ENCODE measurements around the gene ATP8B3. TPM values are rescaled to one million over a fixed set of nuclear protein-coding genes. Genes with fewer than 3 reads are reported as not detected.

ATP8B3 gene
- total and polyA plus RNA-seq, 7 donors: under 0.01 to 3.9 (median 0.68) TPM; not detected in 2

DNA sequence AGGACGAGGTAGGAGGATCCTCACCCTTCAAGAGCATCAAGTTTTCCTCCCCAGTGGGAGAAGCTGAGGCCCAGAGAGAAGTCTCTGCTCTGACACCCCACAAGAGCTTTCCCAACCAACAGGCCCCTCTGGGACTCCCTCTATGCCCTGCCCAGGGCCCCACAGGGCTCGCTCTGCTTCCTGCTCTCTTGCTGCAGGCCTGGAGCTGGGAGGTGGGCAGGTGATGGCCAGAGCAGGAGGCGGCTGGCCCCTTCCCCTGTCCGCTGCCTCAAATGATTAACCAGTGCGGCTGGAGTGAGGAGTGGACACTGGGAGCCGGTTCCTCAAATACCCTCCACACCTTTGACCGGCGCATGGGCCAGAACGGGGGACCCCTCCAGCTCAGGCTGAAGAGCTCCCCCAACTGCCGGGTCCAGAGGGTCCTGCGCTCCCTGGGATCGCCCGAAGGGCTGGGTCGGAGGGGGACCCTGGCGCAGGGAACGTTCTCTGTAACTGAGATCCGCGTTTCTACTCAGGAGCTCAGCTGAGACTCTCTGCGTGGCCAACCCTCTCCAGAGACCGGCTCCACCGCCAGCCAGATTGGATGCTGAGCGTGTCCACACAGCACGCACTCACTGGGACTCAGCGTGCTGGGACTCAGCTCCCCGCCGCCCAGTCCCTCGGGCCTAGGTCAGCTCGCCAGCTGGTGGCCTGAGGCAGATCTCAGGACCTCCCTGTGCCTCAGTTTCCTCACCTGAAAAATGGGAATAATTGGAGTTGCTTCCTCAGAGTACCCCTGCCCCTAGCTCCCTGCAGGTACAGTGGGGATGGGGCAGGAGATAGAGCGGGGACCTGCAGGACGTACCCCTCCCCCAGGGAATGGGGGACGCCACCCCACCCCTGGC lies 65.4 kb downstream of the ATP8B3 start:
- Histone ChIP-seq H3K9me3 (no peaks in the 10 kb centered on the region), H3K27ac (no peak overlapping the region), H3K4me3 (no peak overlapping the region), H3K27me3 (peaks cover 75 to 98% (median 87%) of the 10 kb centered on the region in 3 donors), H3K36me3 (no peaks in the 10 kb centered on the region), H3K4me1 (peaks cover 0 to 36% (median 22%) of the 10 kb centered on the region in 4 donors)
- intact Hi-C loops (cut with DNase I): no loop called here
- no peak for TF ChIP-seq EP300 (IDR thresholded peaks at IDR 0.05)
- TF ChIP-seq, protein P1, sequence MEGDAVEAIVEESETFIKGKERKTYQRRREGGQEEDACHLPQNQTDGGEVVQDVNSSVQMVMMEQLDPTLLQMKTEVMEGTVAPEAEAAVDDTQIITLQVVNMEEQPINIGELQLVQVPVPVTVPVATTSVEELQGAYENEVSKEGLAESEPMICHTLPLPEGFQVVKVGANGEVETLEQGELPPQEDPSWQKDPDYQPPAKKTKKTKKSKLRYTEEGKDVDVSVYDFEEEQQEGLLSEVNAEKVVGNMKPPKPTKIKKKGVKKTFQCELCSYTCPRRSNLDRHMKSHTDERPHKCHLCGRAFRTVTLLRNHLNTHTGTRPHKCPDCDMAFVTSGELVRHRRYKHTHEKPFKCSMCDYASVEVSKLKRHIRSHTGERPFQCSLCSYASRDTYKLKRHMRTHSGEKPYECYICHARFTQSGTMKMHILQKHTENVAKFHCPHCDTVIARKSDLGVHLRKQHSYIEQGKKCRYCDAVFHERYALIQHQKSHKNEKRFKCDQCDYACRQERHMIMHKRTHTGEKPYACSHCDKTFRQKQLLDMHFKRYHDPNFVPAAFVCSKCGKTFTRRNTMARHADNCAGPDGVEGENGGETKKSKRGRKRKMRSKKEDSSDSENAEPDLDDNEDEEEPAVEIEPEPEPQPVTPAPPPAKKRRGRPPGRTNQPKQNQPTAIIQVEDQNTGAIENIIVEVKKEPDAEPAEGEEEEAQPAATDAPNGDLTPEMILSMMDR (IDR thresholded peaks at IDR 0.05): no peak
- WGBS, 2 donors: 6 to 9% methylated on average over 31 of the region's 31 CpGs
- no peak for DNase-seq

GRCh38 chr19:1745589-1746031 lies 66.5 kb downstream of the ATP8B3 start:
- H3K27me3 ChIP-seq: peaks cover 65 to 92% (median 77%) of the 10 kb centered on the region in 3 donors
- TF ChIP-seq POLR2AphosphoS5 (IDR thresholded peaks at IDR 0.05) (no peak), EP300 (IDR thresholded peaks at IDR 0.05) (no peak), POLR2A (IDR thresholded peaks at IDR 0.05) (no peak)
- TF ChIP-seq, protein P1 (IDR thresholded peaks at IDR 0.05): no peak
- intact Hi-C loops (cut with DNase I): no loop called here
- no peak overlapping the region for H3K4me3 ChIP-seq
- peaks cover 0 to under 1% (median 0%) of the 10 kb centered on the region in 4 donors for H3K9me3 ChIP-seq
- DNase-seq: no peak
- peaks cover 0 to 36% (median 22%) of the 10 kb centered on the region in 4 donors for H3K4me1 ChIP-seq
- H3K36me3 ChIP-seq: no peaks in the 10 kb centered on the region
- H3K27ac ChIP-seq: no peak overlapping the region
- WGBS, 2 donors: 2 to 4% methylated on average over 14 of the region's 14 CpGs

- TF ChIP-seq, protein P1 (IDR thresholded peaks at IDR 0.05): no peak
- TF ChIP-seq POLR2AphosphoS5 (IDR thresholded peaks at IDR 0.05) (no peak), POLR2A (IDR thresholded peaks at IDR 0.05) (no peak), EP300 (IDR thresholded peaks at IDR 0.05) (no peak)
- DNase-seq: no peak
- Histone ChIP-seq H3K27me3 (peaks cover 59 to 92% (median 71%) of the 10 kb centered on the region in 3 donors), H3K36me3 (no peaks in the 10 kb centered on the region), H3K4me3 (no peak overlapping the region), H3K9me3 (peaks cover 0 to 3% (median 0%) of the 10 kb centered on the region in 4 donors), H3K4me1 (peaks cover 0 to 30% (median 19%) of the 10 kb centered on the region in 4 donors), H3K27ac (no peak overlapping the region)
- intact Hi-C loops (cut with DNase I): no loop called here
- 9 to 12% methylated on average over 19 of the region's 19 CpGs for WGBS, 2 donors
These were observed 67.1 kb downstream of the ATP8B3 start for GRCh38 chr19:1744822-1745563.

DNA sequence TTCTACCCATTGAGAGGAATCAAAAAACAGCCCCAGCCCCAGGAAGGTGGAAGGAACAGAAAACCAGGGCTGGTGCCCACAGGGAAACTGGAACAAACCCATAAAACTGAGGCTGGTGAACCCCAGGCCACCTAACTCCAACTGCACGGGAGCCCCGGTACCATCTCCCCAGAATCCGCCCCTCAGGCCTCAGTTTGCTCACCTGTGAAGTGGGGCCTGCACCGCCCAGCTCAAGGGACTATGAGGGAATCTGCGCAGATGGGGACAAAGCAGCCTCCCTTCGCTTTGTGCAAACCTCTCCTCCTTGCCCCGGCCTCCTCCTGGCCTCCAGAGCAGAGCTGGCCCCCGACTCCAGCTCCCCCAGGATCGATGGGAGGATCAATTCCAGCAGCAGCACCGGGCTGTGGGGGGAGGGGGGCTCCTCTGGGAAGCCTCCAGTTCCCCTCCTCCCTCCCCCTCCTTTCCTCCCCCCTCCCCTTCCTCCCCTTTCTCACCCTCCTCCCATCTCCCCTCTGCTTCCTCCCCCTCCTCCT lies 67.9 kb downstream of the ATP8B3 start:
- Histone ChIP-seq H3K27ac (no peak overlapping the region), H3K4me3 (no peak overlapping the region), H3K27me3 (peaks cover 52 to 92% (median 63%) of the 10 kb centered on the region in 3 donors), H3K36me3 (no peaks in the 10 kb centered on the region), H3K9me3 (peaks cover 0 to 3% (median 0%) of the 10 kb centered on the region in 4 donors), H3K4me1 (peaks cover 0 to 22% (median 11%) of the 10 kb centered on the region in 4 donors)
- DNase-seq: no peak
- TF ChIP-seq, protein P1 (IDR thresholded peaks at IDR 0.05): no peak
- TF ChIP-seq EP300 (IDR thresholded peaks at IDR 0.05): no peak
- no peak for TF ChIP-seq POLR2AphosphoS5 (IDR thresholded peaks at IDR 0.05)
- no peak for TF ChIP-seq POLR2A (IDR thresholded peaks at IDR 0.05)
- intact Hi-C loops (cut with DNase I): no loop called here
- WGBS, 2 donors: 55 to 58% methylated on average over 10 of the region's 10 CpGs

All from sigmoid colon (tissue), 7 donors.